IPS-NIHi7 (cell line): ENCODE results near the gene LYST.
A peak's percentile ranks its signal among the peaks of the same experiment; 100 is the strongest.

Experiments
- DNase-seq: peaks from one replicate; pipeline ENCODE4 v3.0.0; 2012; ENCODE audit warnings: mixed read lengths; ENCODE audit errors: extremely low spot score

The LYST gene

DNA sequence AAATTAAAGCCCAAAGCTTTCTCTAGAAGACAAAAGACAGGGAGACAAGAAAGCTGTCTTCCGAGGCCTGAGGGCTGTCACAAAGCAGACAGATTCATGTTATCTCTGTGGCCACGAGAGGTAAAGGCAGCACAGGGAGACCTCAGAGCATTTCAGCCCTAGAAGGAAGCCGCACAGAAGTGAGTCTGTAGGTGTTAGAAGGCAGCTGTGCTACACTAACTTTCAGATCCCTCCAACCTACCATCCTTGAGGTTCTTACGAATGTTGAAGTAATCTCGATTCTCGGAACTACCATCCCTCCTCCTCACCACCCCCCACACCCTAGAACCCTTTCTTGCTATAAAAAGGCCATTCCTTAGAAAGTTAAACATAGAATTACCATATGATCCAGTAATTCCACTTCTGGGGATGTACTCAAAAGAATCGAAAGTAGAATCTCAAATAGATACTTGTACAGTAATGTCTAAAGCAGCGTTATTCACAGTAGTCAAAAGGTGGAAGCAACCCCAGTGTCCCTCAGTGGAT lies 21.5 kb upstream of the LYST start:
- DNase-seq: no peak

DNA sequence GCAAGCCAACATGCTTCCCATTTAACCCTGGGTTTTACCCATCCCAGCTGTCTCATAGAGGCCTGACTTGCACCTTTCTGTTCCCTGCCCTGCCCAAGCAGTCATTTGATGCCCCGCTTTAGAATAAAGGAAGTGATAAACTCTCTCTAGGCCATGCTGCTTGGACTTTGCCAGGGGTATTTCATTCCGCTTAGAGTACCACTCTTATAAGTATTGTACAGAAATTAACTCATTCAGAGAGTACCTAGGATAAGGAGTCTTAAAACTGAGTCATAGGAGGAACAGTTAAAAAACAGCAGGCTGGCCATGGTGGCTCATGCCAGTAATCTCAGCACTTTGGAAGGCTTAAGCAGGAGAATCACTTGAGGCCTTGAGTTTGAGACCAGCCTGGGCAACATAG lies 21.0 kb upstream of the LYST start:
- DNase-seq: no peak

DNA sequence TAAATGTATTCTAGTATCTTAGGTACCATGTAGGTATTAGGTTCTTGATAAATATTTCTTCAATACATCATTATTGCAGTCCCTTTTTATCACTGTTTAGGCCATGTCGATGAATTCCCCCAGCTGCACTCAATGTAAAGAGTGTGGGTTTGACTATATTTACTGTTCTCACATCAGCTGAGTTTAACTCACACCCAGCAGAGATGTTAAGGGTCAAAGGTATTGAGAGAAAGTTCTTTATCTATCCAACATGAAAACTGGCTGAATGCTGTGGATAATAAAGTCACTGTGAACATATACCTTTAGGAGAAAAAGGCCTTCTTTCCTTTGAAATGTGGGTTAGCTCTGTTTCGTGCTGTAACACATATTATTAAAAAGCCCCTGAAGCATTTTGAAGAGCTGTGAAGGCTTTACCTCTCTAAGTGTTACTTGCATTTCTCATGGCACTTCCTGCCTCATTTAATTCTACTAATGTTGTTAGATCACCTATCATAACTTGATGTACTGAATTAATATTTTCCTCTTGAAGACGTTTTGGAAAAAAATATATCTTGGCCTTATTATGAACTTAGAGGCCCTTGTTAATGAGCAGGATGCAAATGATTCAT lies 19.1 kb upstream of the LYST start:
- DNase-seq: no peak

DNA sequence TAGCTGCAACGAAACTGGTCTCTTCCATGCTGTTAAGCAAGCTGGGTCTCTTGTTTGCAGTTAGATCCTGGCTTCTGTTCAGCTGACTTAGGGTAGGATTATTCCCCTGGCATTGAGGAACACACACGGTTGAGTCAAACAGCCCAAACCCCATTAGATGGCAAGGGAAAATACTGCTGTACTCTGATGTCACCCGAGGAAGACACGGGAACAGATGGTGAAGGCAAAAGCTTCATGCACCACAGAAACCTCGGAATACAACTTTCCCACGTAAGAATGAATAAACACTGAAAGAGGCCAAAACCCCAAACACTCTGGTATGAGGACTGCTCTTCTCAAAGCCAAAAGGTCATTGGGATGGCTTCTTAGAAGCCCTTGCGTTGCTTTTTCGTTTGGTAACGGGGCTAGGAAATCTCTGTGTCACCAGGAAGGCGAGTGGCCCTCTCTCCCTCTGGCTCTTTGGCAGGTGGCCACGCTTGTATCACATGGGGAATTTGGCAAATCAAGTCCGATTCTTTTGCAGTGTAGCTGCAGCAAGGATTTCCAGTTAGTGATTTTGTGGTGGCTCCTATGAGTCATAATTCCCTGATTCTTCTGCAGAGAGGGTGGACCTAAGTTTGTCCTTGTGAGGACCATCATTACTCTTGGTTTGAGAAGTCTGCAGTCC lies 16.7 kb upstream of the LYST start:
- no peak for DNase-seq

DNA sequence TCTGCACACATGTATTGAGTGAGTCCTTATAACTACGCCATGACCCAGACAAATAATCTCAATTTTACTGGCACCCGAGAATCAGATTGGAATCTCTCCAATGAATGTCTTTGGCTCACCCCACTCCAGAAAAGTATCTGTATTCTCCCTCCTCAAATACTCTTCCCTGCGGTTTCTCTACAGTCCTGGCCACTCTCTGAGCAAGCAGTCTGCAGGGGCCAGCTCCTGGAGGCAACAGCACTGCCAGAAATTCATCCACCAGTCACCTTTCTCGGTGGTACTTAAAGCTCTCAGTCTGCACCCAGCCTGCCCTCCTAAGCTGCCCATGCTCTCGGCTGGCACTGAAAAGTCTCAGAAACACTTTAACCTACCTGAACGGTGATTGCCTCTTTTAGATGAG lies 16.1 kb upstream of the LYST start:
- DNase-seq: no peak

DNA sequence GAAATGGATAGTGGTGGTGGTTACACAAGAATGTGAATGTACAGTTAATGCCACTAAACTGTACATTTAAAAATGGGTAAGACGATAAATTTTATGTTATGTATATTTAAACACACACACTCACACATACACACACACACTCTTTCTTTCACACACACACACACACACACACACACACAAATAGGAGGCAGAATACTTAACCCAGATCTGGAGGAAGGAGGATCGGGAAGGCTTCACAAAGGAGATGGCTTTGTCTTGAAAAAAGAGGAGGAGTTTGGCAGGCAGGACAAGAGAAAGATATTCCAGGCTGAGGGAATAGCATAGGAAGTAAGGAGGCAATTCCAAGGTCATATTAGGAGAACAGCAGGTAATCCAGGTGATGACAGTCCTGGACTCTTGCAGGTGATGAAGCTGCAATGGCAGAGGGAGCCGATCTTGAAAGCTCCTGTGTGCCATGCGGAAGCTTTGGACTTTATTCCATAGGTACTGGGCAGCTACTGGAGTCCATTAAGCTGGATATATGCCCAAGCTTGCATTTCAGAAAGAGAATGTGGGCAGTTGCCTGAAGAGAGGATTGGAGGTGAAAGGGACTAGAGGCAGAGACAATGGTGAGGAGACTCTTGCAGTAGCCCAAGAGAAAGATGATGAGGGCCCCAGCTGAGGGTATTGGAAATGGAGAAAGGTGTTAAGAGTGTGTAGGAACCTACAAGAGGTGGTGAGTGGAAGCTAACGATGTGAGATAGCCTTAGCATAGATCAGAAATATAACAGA lies 15.4 kb upstream of the LYST start:
- no peak for DNase-seq

GRCh38 chr1:235878082-235878811 lies 11.5 kb upstream of the LYST start:
- no peak for DNase-seq

GRCh38 chr1:235876402-235876841 lies 9.7 kb upstream of the LYST start:
- no peak for DNase-seq

DNA sequence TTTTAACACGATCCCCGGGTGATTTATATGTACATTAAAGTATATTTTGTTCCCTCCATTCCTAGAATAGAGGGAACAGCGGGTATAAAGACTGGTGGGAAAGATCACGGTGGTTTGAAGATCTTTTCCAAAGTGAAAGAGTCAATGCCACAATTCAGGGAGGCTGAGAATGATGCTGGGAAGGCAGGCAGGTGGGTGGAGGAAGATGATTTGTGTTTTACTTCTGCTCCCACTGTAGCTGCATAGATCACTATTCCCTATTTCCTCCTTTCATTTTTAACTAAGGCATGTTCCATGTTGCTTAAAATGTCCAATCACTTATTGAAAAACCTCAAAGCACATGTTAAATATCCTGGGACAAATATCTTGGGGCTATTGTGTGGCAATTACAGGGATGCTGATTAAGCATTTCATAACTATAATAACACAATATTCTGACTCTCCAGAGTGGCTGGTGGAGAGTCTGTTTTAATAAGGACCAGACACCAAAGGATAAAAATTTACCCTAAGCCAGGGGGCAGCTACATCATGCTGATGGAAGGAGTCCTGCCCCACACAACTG lies 8.4 kb upstream of the LYST start:
- no peak for DNase-seq

- DNase-seq: no peak
Measured at GRCh38 chr1:235874261-235874660, 7.6 kb upstream of the LYST start.

DNA sequence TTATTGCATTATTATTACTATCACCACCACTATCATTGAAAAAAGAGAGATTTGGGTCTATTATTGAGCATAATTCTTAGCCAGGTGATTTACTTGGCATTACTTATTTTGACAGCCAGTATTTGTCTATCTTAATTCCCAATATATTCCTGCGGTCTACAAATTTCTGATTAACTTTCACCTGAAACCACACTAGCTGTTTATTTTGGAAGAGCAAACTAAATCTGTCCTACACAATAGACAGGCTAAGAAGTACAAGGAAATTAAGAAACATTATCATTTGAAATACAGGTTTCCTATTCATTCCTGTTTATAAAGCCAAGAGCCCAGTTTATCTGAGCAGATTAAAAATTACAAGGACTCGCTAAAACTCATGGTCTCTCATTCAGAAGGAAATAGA lies 6.9 kb upstream of the LYST start:
- no peak for DNase-seq

- no peak for DNase-seq
Measured at GRCh38 chr1:235873045-235873444, 6.3 kb upstream of the LYST start.

GRCh38 chr1:235872270-235872669 lies 5.6 kb upstream of the LYST start:
- no peak for DNase-seq

DNA sequence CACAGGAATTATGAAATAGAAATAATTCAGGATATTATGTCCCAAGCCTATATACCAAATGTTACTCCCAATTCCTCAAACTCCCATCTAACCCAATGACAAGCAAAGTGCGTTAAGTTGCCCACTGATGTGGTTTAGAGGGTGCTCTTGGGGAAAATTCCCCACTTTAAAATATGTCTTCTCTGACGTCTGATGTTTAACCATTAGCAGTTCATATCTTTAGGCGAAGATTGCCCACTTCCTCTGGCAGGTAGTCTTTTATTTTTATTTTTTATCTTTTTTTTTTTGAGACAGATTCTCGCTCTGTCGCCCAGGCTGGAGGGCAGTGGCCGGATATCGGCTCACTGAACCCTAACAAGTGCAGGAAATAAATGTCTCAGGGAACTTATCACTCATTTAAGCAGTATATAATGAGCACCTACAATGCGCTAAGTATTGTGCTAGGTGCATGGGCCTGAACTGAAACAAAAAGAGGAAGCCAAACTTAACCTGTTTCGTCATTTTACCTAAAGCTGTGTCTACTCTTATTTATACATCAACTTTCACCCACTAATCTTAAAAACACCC lies 1.3 kb upstream of the LYST start:
- no peak for DNase-seq

DNA sequence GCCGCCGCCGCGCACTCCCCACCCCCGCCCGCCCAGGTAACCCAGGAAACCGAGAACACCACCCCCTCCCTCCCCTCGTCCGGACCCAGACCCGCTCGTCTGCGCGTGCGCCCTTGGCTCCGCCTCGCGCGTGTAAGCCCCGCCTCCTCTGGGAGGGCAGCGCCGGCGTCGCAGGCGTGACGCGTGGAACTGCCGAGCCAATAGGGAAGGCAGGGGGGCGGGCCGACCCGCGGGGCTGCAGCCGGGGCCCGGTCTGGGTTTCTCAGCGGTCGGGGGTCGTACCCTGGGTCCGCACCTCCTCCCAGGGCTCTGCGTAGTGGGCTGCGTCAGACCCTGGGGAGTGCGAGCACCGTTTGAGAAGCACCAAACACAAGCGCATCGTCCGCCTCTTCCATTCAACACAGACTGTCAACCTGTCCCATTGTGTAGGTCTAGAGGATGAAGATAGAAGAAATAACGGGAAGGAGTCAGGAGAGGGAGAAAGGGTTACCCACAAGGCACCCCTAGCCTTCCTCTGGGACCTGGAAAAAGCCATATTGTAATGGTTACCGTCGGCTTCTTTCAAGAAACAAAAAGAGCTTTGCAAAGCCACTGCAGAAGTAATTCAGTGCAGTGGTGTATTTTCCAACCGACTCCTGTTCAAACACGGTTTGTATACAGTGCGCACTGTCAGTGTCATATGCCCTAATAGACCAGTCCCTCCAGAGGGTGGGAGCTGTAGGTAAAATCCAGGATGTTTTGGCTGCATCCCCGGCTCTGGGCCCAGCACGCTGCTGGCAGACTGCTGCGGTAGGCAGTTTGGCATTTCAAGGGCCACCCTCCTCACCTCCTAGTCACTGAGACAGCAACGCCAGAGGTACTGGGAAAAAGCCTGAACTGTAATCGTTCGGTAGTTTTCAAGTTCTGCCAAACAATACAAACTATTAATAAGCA lies 473 bp upstream of the LYST start:
- DNase-seq: peak; percentile 99

- no peak for DNase-seq
Measured at GRCh38 chr1:235865565-235866204, 1.0 kb downstream of the LYST start.

DNA sequence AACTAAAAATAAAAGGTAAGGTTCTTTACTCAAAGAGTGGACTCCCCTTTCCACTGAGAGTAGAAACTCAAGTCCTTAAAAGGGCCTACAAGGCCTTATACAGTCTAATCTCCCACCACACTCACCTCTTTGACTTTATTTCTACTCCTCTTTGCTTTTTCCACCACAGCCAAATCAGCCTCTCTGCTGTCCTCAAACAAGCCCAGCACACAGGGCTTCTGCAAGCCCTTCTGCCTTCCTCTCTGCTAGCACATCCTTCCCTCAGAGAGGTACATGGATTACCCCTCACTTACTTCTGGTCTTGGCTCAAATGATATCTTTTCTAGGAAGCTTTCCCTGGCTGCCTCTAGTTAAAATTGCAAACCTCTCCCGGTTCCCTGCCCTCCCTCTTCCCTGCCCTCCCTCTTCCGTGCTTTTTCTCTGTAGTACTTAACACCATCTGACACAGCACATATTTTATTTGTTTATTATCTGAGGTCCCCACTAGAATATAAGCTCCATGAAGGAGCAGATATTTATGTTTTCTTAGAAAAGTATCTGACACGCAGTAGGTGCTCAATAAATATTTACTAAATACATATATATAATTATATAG lies 1.7 kb downstream of the LYST start:
- DNase-seq: no peak

DNA sequence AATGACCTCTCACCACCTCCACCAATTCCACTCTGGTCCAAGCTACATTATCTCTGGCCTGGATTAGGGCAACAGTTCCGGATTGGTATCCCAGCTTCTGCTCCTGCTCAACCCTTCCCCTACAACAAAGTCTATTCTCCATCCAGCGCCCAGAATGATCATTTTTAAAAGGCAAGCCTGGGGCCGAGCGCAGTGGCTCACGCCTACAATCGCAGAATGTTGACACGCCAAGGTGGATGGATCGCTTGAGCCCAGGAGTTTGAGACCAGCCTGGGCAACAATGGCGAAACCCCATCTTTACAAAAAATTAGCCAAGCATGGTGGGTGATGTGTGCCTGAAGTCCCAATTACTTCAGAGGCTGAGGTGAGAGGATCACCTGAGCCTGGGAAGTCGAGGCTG lies 2.2 kb downstream of the LYST start:
- DNase-seq: no peak

DNA sequence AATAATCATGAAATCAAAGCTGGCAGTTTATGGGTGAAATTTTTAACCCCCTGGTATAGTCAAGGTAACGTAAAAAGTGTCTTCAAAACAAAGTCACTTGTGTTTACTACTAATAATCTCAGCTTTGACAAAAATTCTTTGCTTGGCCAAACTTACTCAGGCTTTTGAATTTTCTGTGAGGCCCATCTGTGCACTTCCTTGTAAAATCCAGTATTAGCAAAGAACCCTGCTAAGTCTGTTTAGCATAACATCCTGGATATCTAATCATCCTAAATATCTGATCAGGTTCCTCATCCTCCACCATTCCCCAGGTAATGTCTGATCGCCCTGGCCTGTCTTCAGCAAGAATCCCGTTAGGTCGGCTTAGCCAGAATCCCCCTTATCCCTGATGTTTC lies 3.0 kb downstream of the LYST start:
- no peak for DNase-seq

DNA sequence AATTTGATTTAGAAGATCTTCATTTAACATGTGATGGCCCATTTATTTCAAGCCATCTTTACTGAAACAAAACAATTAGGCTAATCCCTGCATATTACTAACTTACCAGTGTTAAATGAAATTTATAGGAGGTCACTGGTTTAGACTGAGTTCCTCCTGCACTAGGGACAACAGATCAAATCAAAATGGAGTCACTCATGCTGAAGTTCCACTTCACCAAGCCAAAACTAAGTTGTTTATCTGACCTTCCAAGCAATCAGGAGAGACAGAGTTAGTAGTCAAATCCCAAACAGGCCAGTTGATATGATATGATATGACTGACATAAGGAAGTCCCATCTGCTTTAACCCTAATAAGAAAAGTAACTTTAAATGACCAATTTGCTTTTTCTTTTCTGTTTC lies 4.8 kb downstream of the LYST start:
- DNase-seq: no peak
